Chondrocyte (in vitro differentiated cells): Measurements from ENCODE around the gene SPIRE1. TPM values are rescaled to one million over a fixed set of nuclear protein-coding genes. Genes with fewer than 3 reads are reported as not detected.

Source experiments
- DNase-seq: peaks from one replicate; pipeline ENCODE4 v3.0.0; 2021; ENCODE audit warnings: mixed read lengths, low spot score
- H3K27ac Mint-ChIP-seq: one replicate; pipeline ENCODE4 v1.8.0; 2021; ENCODE audit warnings: mild to moderate bottlenecking, moderate library complexity, mixed read lengths; ENCODE audit not compliant: unreplicated experiment
- H3K27me3 Mint-ChIP-seq: 2 replicates; pipeline ENCODE4 v1.8.0; 2021; ENCODE audit warnings: low read depth, mixed read lengths
- H3K36me3 Mint-ChIP-seq: 2 replicates; pipeline ENCODE4 v1.8.0; 2021; ENCODE audit warnings: low read depth, mixed read lengths
- H3K4me1 Mint-ChIP-seq: 2 replicates; pipeline ENCODE4 v1.8.0; 2021; ENCODE audit warnings: low read depth, mild to moderate bottlenecking, mixed read lengths
- H3K4me3 Mint-ChIP-seq: one replicate; pipeline ENCODE4 v1.8.0; 2021; ENCODE audit warnings: mild to moderate bottlenecking, moderate library complexity, mixed read lengths; ENCODE audit not compliant: unreplicated experiment
- H3K9me3 Mint-ChIP-seq: 2 replicates; pipeline ENCODE4 v1.8.0; 2021; ENCODE audit warnings: low read depth, mixed read lengths
- total RNA-seq: library from RNA; stranded (reverse); gene quantifications from 3 replicates; pipeline ENCODE4 v1.2.1, GENCODE V29; 2021
- TF ChIP-seq, protein P1 (sequence below): fragments of 200-600 bp; sonication (generic); IDR thresholded peaks from 2 replicates; pipeline ENCODE4 v1.5.0; 2021; ENCODE audit warnings: antibody characterized with exemption, mild to moderate bottlenecking, moderate library complexity

Gene SPIRE1
- total RNA-seq, 1 donor from 2014 or later: 57.8 TPM

DNA sequence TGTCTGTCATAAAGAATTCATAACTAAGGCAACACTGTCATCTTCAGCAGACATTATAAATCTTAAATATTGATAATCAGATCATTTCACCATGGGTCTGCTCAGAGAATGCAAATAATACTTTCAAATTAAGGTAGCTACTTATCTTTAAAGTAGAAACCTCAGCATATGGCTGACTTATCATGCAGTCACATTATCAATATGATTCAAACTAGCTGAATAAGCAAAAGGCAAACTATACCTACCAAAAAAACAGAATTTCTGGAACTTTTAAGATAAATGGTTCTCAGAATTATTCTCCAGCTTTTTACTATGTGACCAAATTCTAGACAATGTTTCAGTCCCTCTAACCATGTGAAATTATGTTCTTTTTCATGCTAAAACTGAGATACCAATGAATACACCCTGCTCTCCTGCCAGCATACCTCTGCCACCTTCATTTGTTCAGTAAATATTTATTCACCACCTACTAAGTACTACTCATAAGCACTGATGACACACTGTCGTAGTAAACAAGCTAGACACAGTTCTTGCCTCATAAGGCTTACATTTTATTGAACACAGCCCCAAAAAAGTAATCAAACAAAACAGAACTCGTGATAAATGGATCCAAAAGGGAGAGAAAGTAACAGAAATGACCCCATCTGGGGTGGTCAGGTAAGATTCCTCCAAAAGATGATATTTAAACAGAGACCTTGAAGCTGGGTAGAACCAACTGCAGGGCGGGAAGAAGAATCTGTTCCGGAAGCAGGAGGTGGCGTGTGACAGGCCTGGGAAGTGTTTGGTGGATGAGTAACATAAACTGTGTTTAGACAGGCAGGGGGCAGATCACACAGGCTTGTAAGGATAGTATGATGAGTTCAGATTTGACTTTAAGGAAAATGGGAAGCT is 17.7 kb downstream of the SPIRE1 start:
- peak overlapping the region; percentile 91 for H3K27ac Mint-ChIP-seq
- no peaks in the 10 kb centered on the region for H3K36me3 Mint-ChIP-seq
- TF ChIP-seq, protein P1, sequence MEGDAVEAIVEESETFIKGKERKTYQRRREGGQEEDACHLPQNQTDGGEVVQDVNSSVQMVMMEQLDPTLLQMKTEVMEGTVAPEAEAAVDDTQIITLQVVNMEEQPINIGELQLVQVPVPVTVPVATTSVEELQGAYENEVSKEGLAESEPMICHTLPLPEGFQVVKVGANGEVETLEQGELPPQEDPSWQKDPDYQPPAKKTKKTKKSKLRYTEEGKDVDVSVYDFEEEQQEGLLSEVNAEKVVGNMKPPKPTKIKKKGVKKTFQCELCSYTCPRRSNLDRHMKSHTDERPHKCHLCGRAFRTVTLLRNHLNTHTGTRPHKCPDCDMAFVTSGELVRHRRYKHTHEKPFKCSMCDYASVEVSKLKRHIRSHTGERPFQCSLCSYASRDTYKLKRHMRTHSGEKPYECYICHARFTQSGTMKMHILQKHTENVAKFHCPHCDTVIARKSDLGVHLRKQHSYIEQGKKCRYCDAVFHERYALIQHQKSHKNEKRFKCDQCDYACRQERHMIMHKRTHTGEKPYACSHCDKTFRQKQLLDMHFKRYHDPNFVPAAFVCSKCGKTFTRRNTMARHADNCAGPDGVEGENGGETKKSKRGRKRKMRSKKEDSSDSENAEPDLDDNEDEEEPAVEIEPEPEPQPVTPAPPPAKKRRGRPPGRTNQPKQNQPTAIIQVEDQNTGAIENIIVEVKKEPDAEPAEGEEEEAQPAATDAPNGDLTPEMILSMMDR: peak; percentile 60
- no peak for DNase-seq
- no peaks in the 10 kb centered on the region for H3K9me3 Mint-ChIP-seq
- no peaks in the 10 kb centered on the region for H3K27me3 Mint-ChIP-seq
- peaks cover 69% of the 10 kb centered on the region for H3K4me1 Mint-ChIP-seq
- peak overlapping the region; percentile 31 for H3K4me3 Mint-ChIP-seq

DNA sequence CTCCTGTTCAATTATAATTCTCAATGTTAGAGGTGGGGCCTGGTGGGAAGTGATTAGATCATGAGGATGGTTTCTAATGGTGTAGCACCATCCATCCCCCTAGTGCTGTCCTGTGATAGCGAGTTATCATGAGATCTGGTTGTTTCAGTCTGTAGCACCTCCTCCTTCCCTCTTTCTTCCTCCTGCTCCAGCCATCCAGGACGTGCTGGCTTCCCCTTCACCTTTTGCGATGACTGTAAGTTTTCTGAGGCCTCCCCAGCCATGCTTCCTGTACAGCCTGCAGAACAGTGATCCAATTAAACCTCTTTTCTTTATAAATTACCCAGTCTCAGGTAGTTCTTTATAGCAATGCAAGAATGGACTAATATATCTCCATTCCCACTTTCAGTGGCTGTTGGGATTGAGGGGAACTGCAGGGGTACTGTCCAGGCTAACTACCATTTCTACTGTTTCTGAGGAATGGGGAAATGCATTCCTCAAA is 19.2 kb downstream of the SPIRE1 start:
- Mint-ChIP-seq H3K4me3 (no peak overlapping the region), H3K27me3 (no peaks in the 10 kb centered on the region), H3K36me3 (no peaks in the 10 kb centered on the region), H3K9me3 (no peaks in the 10 kb centered on the region), H3K4me1 (peaks cover 55% of the 10 kb centered on the region), H3K27ac (peak overlapping the region; percentile 67)
- DNase-seq: no peak
- TF ChIP-seq, protein P1: no peak

DNA sequence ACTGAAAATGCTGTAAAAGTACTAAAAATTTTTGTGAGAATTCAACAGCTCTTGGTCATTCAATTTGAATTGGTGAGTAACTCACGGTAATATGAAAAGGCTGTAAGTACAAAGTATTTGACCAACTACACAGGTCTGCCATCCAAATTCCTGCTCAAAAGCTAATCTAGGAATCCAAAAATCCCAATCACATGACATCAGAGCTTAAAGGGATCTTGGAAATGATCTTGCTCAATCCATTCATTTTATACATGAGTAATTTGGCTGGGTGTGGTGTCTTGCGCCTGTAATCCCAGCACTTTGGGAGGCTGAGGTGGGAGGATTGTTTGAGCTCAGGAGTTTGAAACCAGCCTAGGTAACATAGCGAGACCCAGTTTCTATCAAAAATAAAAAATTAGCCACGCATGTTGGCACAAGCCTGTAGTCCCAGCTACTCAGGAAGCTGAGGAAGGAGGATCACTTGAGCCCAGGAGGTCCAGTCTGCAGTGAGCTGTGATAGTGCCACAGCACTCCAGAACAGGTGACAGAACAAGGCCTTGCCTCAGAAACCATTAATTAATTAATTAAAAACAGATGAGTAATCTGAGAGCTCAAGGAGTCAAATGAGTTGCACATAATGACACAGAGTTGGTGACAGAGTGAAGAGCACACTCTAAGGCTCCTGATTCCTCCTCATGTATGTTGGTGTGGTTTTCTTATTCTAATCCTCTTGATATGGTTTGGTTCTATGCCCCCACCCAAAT is 19.8 kb downstream of the SPIRE1 start:
- Mint-ChIP-seq H3K4me1 (peaks cover 49% of the 10 kb centered on the region), H3K27me3 (no peaks in the 10 kb centered on the region), H3K4me3 (no peak overlapping the region), H3K36me3 (no peaks in the 10 kb centered on the region), H3K9me3 (no peaks in the 10 kb centered on the region), H3K27ac (peak overlapping the region; percentile 87)
- TF ChIP-seq, protein P1: no peak
- no peak for DNase-seq

DNA sequence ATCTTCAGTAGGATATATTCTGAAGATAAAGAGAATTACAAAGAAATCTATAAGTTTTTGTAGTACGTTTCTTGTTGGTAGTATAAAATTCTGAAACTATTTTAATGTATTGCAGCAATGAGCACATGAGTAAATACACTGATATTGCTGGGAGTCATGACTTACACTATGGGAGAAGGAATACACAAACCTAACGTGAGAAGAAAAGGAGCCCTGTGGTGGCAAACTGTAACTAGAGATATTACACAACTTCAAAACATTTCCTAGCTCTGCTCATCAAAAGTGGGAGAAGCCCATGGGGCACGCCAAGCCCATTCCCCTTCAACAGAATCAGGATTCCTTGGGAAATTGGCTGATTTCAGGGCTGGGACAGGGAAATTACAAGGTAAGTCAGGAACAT is 20.5 kb downstream of the SPIRE1 start:
- Mint-ChIP-seq H3K9me3 (no peaks in the 10 kb centered on the region), H3K36me3 (peaks cover under 1% of the 10 kb centered on the region), H3K4me1 (peaks cover 46% of the 10 kb centered on the region), H3K27ac (peak overlapping the region; percentile 94), H3K4me3 (no peak overlapping the region), H3K27me3 (no peaks in the 10 kb centered on the region)
- TF ChIP-seq, protein P1: no peak
- DNase-seq: no peak

DNA sequence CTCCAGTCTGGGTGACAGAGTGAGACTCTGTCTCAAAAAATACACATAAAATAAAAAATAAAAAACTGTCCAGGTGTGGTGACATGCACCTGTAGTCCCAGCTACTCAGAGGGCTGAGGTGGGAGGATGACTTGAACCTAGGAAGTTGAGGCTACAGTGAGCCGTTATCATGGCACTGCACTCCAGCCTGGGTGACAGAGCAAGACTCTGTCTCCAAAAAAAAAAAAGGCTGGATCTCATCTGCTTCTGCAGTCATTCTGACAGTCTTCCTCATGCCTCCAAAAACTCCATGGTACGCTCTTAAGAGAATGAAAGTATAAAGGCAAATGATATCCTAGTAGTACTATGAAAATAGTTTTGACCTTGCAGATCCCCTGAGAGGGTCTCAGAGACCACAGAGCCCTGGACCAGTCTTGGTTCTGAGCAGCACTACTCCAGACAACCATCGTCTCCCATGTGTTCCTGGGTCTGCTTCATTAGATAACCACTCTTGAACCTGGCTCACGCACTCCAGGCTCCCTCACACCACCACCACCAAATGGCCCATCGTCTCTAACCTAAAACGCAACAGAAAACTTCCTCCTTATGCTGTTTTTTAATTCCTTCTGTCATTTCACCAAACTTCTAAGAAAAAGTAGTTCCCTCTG is 26.0 kb downstream of the SPIRE1 start:
- H3K4me3 Mint-ChIP-seq: no peak overlapping the region
- no peak for DNase-seq
- peaks cover 11% of the 10 kb centered on the region for H3K36me3 Mint-ChIP-seq
- peaks cover 4% of the 10 kb centered on the region for H3K9me3 Mint-ChIP-seq
- H3K4me1 Mint-ChIP-seq: peaks cover 35% of the 10 kb centered on the region
- peak overlapping the region; percentile 76 for H3K27ac Mint-ChIP-seq
- H3K27me3 Mint-ChIP-seq: no peaks in the 10 kb centered on the region
- TF ChIP-seq, protein P1: no peak
